Heart left ventricle (tissue), 13 donors: ENCODE measurements around the gene NKX2-1.

Experiments
- POLR2A ChIP-seq, 2 donors: fragments of 450-650 bp; IDR thresholded peaks; one replicate each; pipeline ENCODE4 v1.6.1; 2017; ENCODE audit warnings: antibody characterized with exemption in 2 of 2, mild to moderate bottlenecking in 2 of 2, moderate library complexity in 2 of 2
- TF ChIP-seq, protein P1 (sequence below), 12 donors: fragments of 200-600 bp; sonication (generic) in 4 of 12; IDR thresholded peaks; one replicate each; pipeline versions ENCODE4 v1.5.0 to v1.8.0; 2018 to 2022; ENCODE audit warnings: antibody characterized with exemption in 12 of 12, mild to moderate bottlenecking in 5 of 12
- donor health status: ischemic (EF 13 %, LVEDD 7.1; RV severe dilation, severe dysfunction).
- donor health status: DM: no; HTN: yes; CAD: no.
- donor health status: DM: no; HTN: no; CAD: no.
- donor health status: ischemic (EF 25% LVEDD 6.9; RV normal size, moderate dysfunction).
- donor health status: ischemic (EF 25% LVEDD 5.7; RV mildly dilated, moderate dysfunction).
- donor health status: ischemic (EF 35%, LVEDD 5.7; RV mildly dilated, moderate dysfunction).
- donor health status: nonischemic (EF 11% LVEDD 7.7; RV severe dilation, severe dysfunction).
- donor health status: DM: yes; HTN: yes; CAD: no.
- donor health status: PGD.
- donor health status: ischemic (EF 29% LVEDD 5.4; RV normal size, mild dysfunction).
- donor health status: nonischemic (EF 23%, LVEDD 6.1; RV moderate dilation, normal function).

DNA sequence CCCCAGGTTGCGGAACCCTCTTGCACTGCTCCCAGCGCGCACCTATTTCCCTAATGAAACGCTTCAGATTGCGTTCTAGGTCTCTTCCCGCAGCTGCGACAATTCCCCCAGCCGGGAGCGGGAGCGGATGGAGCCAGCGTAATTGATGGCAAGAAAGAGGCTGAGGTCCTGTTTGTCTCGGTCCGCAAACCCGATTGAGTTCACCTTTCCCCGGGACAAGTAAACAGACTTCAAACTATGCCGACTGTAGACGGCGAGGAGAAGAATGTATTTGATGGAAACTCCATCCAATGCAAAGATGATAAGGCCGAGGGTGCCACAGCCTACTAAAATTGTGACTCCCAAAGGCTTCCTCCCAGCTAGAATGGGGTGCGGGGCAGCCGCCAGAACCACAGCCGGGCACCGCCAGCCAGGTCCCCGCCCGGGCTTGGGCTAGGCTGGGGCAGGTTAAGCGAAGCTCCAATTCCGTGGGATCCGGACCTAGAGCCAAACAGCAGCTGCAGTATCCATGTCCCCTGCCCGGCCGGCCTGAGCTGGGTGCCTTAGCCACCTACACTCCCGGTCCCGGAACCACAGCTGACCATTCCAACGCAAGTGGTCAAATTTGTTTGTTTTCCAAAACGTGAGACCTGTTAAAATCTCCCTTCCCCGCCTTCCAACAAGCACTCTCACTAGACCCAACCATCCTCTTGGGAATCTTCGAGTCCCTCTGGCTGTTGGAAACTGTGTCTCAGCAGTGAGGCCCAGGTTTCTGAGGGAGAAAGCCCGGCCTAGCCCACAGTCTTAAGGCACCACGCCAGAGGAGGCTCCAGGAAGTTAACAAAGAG lies 5.5 kb downstream of the NKX2-1 start:
- TF ChIP-seq POLR2A (IDR thresholded peaks at IDR 0.05): no peak
- TF ChIP-seq, protein P1, sequence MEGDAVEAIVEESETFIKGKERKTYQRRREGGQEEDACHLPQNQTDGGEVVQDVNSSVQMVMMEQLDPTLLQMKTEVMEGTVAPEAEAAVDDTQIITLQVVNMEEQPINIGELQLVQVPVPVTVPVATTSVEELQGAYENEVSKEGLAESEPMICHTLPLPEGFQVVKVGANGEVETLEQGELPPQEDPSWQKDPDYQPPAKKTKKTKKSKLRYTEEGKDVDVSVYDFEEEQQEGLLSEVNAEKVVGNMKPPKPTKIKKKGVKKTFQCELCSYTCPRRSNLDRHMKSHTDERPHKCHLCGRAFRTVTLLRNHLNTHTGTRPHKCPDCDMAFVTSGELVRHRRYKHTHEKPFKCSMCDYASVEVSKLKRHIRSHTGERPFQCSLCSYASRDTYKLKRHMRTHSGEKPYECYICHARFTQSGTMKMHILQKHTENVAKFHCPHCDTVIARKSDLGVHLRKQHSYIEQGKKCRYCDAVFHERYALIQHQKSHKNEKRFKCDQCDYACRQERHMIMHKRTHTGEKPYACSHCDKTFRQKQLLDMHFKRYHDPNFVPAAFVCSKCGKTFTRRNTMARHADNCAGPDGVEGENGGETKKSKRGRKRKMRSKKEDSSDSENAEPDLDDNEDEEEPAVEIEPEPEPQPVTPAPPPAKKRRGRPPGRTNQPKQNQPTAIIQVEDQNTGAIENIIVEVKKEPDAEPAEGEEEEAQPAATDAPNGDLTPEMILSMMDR (IDR thresholded peaks at IDR 0.05): no peak
